Adrenal gland (tissue), 12 donors: ENCODE measurements around the gene KDM1A. TPM values are rescaled to one million over a fixed set of nuclear protein-coding genes. Genes with fewer than 3 reads are reported as not detected.

ENCODE experiments used
- DNase-seq, 7 donors: peaks; one replicate each; pipeline ENCODE4 v3.0.0-alpha.2; 2019 to 2020
- H3K27ac ChIP-seq, 5 donors: fragments of 200-600 bp; sonication (generic) in 4 of 5; 1 replicate in 3 of 5; 2 replicates in 2 of 5; pipeline versions ENCODE4 v1.5.1 to v1.8.0; 2016 to 2020; ENCODE audit warnings: mild to moderate bottlenecking in 1 of 5
- H3K27me3 ChIP-seq: fragments of 200-600 bp; 2 replicates; pipeline ENCODE4 v1.8.0; 2021
- H3K36me3 ChIP-seq, 2 donors: fragments of 200-600 bp; replicated peaks in 1 of 2; 1 replicate in 1 of 2; 2 replicates in 1 of 2; pipeline versions ENCODE4 v1.5.1 to v1.8.0; 2018 to 2022
- H3K4me1 ChIP-seq, 2 donors: fragments of 200-600 bp; replicated peaks in 1 of 2; 1 replicate in 1 of 2; 2 replicates in 1 of 2; pipeline versions ENCODE4 v1.5.1 to v1.8.0; 2018 to 2021
- H3K4me3 ChIP-seq, 4 donors: fragments of 200-600 bp; sonication (generic) in 3 of 4; one replicate each; pipeline ENCODE4 v1.5.1; 2016 to 2018
- H3K9me3 ChIP-seq, 3 donors: fragments of 200-600 bp; sonication (generic) in 1 of 3; replicated peaks in 1 of 3; 1 replicate in 2 of 3; 2 replicates in 1 of 3; pipeline versions ENCODE4 v1.5.1 to v1.8.0; 2016 to 2021
- CTCF ChIP-seq, 6 experiments: fragments of 450-650 bp in 4 of 6; fragments of 200-600 bp in 2 of 6; sonication (generic) in 1 of 6; IDR thresholded peaks; 1 replicate in 5 of 6; 2 replicates in 1 of 6; pipeline versions ENCODE4 v1.5.1 to v1.8.0; 2016 to 2021; ENCODE audit warnings: antibody characterized with exemption in 6 of 6, mild to moderate bottlenecking in 2 of 6, moderate library complexity in 1 of 6
- POLR2A ChIP-seq, 2 donors: fragments of 450-650 bp; IDR thresholded peaks; one replicate each; pipeline ENCODE4 v1.6.1; 2017; ENCODE audit warnings: antibody characterized with exemption in 2 of 2, mild to moderate bottlenecking in 2 of 2, moderate library complexity in 1 of 2
- WGBS, 4 donors: extraction: QIAGEN DNeasy Blood & Tissue Kit in 2 of 4; methylation state at CpG; one replicate each; pipeline versions ENCODE4 v1.1.5 to v1.1.7; 2013 to 2017; 5-methylcytosine and 5-hydroxymethylcytosine counted together
- intact Hi-C, 2 donors: fragments of 100-400 bp; cut with DNase I; formaldehyde crosslinking; loops; one replicate each; pipeline versions ENCODE4 v1.14.1 to v1.15.0; 2022 to 2023
- polyA plus RNA-seq, 3 donors: library from polyadenylated mRNA; stranded (reverse); fragments of 200-250 nt in 2 of 3; fragments of 350-450 nt in 1 of 3; fragmentation: Illumina TruSeq in 1 of 3; extraction: RNeasy Lipid Tissue Mini Kit (QIAGEN cat#74804) in 1 of 3; gene quantifications; one replicate each; pipeline ENCODE4 v1.2.3, GENCODE V29; 2013 to 2014
- total RNA-seq, 9 donors: library from RNA; depleted of rRNA in 4 of 9; stranded (reverse); fragments of >200 nt in 4 of 9; fragments of 120-200 nt in 1 of 9; fragmentation: NEBNext Ultra II Directional in 1 of 9; extraction: Animal tissue kit (Norgen Biotek cat#: 25700) in 1 of 9; gene quantifications; one replicate each; pipeline versions ENCODE4 v1.1.0 to v1.2.4, GENCODE V29; 2013 to 2023
- donor health status: healthy with polysubstance abuse.
- donor health status: Bipolar disorder and iron deficiency.
- donor health status: DM: yes; HTN: yes; CAD: no.
- donor health status: DM: no; HTN: no; CAD: no.
- donor health status: DM: no; HTN: no; CAD: no.
- donor health status: DM: yes; HTN: yes; CAD: no.

KDM1A gene
- total and polyA plus RNA-seq, 12 donors: 25.3 to 87.1 (median 57.8) TPM

GRCh38 chr1:23037081-23037740 lies 17.9 kb downstream of the KDM1A start:
- no peaks in the 10 kb centered on the region for H3K27me3 ChIP-seq
- H3K36me3 ChIP-seq: no peaks in the 10 kb centered on the region
- intact Hi-C loops: no loop called here
- WGBS, 4 donors: 91 to 98% (median 96%) methylated on average over 4 of the region's 4 CpGs
- no peak for TF ChIP-seq CTCF (IDR thresholded peaks at IDR 0.05)
- no peak for TF ChIP-seq POLR2A (IDR thresholded peaks at IDR 0.05)
- no peak overlapping the region for H3K4me3 ChIP-seq
- H3K27ac ChIP-seq: no peak overlapping the region
- no peak for DNase-seq
- no peaks in the 10 kb centered on the region for H3K9me3 ChIP-seq
- no peaks in the 10 kb centered on the region for H3K4me1 ChIP-seq

GRCh38 chr1:23039308-23039826 lies 20.1 kb downstream of the KDM1A start:
- H3K27me3 ChIP-seq: no peaks in the 10 kb centered on the region
- TF ChIP-seq CTCF (IDR thresholded peaks at IDR 0.05) (no peak), POLR2A (IDR thresholded peaks at IDR 0.05) (no peak)
- no peaks in the 10 kb centered on the region for H3K36me3 ChIP-seq
- no peaks in the 10 kb centered on the region for H3K4me1 ChIP-seq
- no peak overlapping the region for H3K4me3 ChIP-seq
- no peak for DNase-seq
- H3K9me3 ChIP-seq: no peaks in the 10 kb centered on the region
- intact Hi-C loops: no loop called here
- H3K27ac ChIP-seq: no peak overlapping the region
- WGBS, 4 donors: 67 to 72% (median 67%) methylated on average over 7 of the region's 7 CpGs

- H3K27me3 ChIP-seq: no peaks in the 10 kb centered on the region
- intact Hi-C loops: no loop called here
Measured at GRCh38 chr1:23040509-23040908, 21.2 kb downstream of the KDM1A start.

GRCh38 chr1:23044035-23044434 lies 24.8 kb downstream of the KDM1A start:
- intact Hi-C loops: no loop called here
- H3K27me3 ChIP-seq: no peaks in the 10 kb centered on the region
- no peak overlapping the region for H3K27ac ChIP-seq
- DNase-seq: no peak
- no peaks in the 10 kb centered on the region for H3K36me3 ChIP-seq
- WGBS, 4 donors: 94 to 100% (median 96%) methylated on average over 3 of the region's 3 CpGs
- no peak overlapping the region for H3K4me3 ChIP-seq
- H3K4me1 ChIP-seq: no peaks in the 10 kb centered on the region
- no peaks in the 10 kb centered on the region for H3K9me3 ChIP-seq
- TF ChIP-seq CTCF (IDR thresholded peaks at IDR 0.05) (no peak), POLR2A (IDR thresholded peaks at IDR 0.05) (no peak)

More at GRCh38 chr1:23040509-23040908, 21.2 kb downstream of the KDM1A start:
- 85 to 88% (median 86%) methylated on average over 5 of the region's 5 CpGs for WGBS, 4 donors
- peak in 1 of 7 donors; percentile 7 for DNase-seq
- no peaks in the 10 kb centered on the region for H3K4me1 ChIP-seq
- H3K27ac ChIP-seq: no peak overlapping the region
- no peaks in the 10 kb centered on the region for H3K36me3 ChIP-seq
- no peak overlapping the region for H3K4me3 ChIP-seq
- H3K9me3 ChIP-seq: no peaks in the 10 kb centered on the region
- TF ChIP-seq CTCF (IDR thresholded peaks at IDR 0.05) (no peak), POLR2A (IDR thresholded peaks at IDR 0.05) (no peak)
